GM12864 (cell line): ENCODE results near the gene NTSR1.

ENCODE experiments used
- DNase-seq: peaks from one replicate; pipeline ENCODE4 v3.0.0-alpha.2; 2011; ENCODE audit warnings: low read depth
- H3K4me3 ChIP-seq: 2 replicates; pipeline ENCODE4 v1.5.1; 2011; ENCODE audit warnings: mild to moderate bottlenecking, low read depth, low read length, control low read depth
- CTCF ChIP-seq: IDR thresholded peaks from 2 replicates; pipeline ENCODE4 v1.5.1; 2011; ENCODE audit warnings: low read depth, mild to moderate bottlenecking, moderate library complexity, low read length, control low read depth, inconsistent platforms; ENCODE audit errors: missing control alignments

NTSR1 gene

GRCh38 chr20:62765021-62765420 lies 56.4 kb downstream of the NTSR1 start:
- DNase-seq, result no peak
- H3K4me3 ChIP-seq, result no peak overlapping the region
- TF ChIP-seq CTCF, result no peak

GRCh38 chr20:62765432-62766070 lies 56.9 kb downstream of the NTSR1 start:
- H3K4me3 ChIP-seq, result no peak overlapping the region
- TF ChIP-seq CTCF, result no peak
- no peak for DNase-seq

GRCh38 chr20:62766071-62766450 lies 57.4 kb downstream of the NTSR1 start:
- H3K4me3 ChIP-seq, result no peak overlapping the region

GRCh38 chr20:62766716-62767115 lies 58.1 kb downstream of the NTSR1 start:
- DNase-seq, result no peak
- H3K4me3 ChIP-seq, result no peak overlapping the region

More at GRCh38 chr20:62766071-62766450, 57.4 kb downstream of the NTSR1 start:
- TF ChIP-seq CTCF, result no peak
- no peak for DNase-seq

GRCh38 chr20:62768234-62768546 lies 59.6 kb downstream of the NTSR1 start:
- TF ChIP-seq CTCF, result no peak
- DNase-seq, result no peak
- no peak overlapping the region for H3K4me3 ChIP-seq

More at GRCh38 chr20:62766716-62767115, 58.1 kb downstream of the NTSR1 start:
- no peak for TF ChIP-seq CTCF

- TF ChIP-seq CTCF, result no peak
- DNase-seq, result no peak
- no peak overlapping the region for H3K4me3 ChIP-seq
Measured at GRCh38 chr20:62768551-62769287, 60.1 kb downstream of the NTSR1 start.
